Measurements from ENCODE around the gene SMIM29.

- TF ChIP-seq EZH2phosphoT487 (IDR thresholded peaks at IDR 0.05; ENCODE audit: borderline replicate concordance, low read length) (no peak), CTCF (IDR thresholded peaks at IDR 0.05; ENCODE audit: low read depth, low read length, poor library complexity, severe bottlenecking) (no peak)
Observed at GRCh38 chr6:34227761-34228421, 20.9 kb downstream of the SMIM29 start.

Measured in DOHH2 (cell line).